Calu3 (cell line): ENCODE data around the gene UROD. TPM values are rescaled to one million over a fixed set of nuclear protein-coding genes. Genes with fewer than 3 reads are reported as not detected.

ENCODE experiments used
- BruUV-seq: library from RNA; stranded (reverse); fragments of 400-500 nt; replicated peaks from 2 replicates; lab custom pipeline; 2021; lab: Mats Ljungman, UMichigan
- CTCF ChIA-PET: fragments of 300-600 bp; sonication (Branson Sonifier 250); formaldehyde crosslinking; loops from one replicate; lab custom pipeline; 2022; ENCODE audit warnings: antibody characterized with exemption; lab: Charles Lee
- DNase-seq: peaks from one replicate; pipeline ENCODE4 v3.0.0; 2022
- H3K27ac Mint-ChIP-seq: one replicate; pipeline ENCODE4 v1.8.0; 2022; ENCODE audit warnings: mixed read lengths; ENCODE audit not compliant: unreplicated experiment
- H3K27me3 Mint-ChIP-seq: one replicate; pipeline ENCODE4 v1.8.0; 2022; ENCODE audit warnings: mixed read lengths; ENCODE audit not compliant: unreplicated experiment
- H3K36me3 Mint-ChIP-seq: one replicate; pipeline ENCODE4 v1.8.0; 2022; ENCODE audit warnings: mild to moderate bottlenecking, moderate library complexity, mixed read lengths; ENCODE audit not compliant: insufficient read depth, unreplicated experiment
- H3K4me1 Mint-ChIP-seq: one replicate; pipeline ENCODE4 v1.8.0; 2022; ENCODE audit warnings: mild to moderate bottlenecking, low read depth, mixed read lengths; ENCODE audit not compliant: unreplicated experiment
- H3K4me3 Mint-ChIP-seq: one replicate; pipeline ENCODE4 v1.8.0; 2022; ENCODE audit warnings: mild to moderate bottlenecking, low read depth, moderate library complexity, mixed read lengths; ENCODE audit not compliant: unreplicated experiment
- H3K9me3 Mint-ChIP-seq: one replicate; pipeline ENCODE4 v1.8.0; 2022; ENCODE audit warnings: low read depth, mixed read lengths; ENCODE audit not compliant: unreplicated experiment
- intact Hi-C: fragments of 100-400 bp; cut with micrococcal nuclease; formaldehyde crosslinking; loops from one replicate; pipeline ENCODE4 v1.10.0; 2022; ENCODE audit not compliant: unreplicated experiment
- total RNA-seq: library from RNA; stranded (reverse); gene quantifications from 2 replicates; pipeline ENCODE4 v1.2.3, GENCODE V29; 2022
- TF ChIP-seq, protein P1 (sequence below): fragments of 200-600 bp; IDR thresholded peaks from one replicate; pipeline ENCODE4 v1.8.0; 2022; ENCODE audit warnings: antibody characterized with exemption; ENCODE audit not compliant: unreplicated experiment

The UROD gene
- total RNA-seq, 1 experiment from 2014 or later = 50.3 TPM

DNA sequence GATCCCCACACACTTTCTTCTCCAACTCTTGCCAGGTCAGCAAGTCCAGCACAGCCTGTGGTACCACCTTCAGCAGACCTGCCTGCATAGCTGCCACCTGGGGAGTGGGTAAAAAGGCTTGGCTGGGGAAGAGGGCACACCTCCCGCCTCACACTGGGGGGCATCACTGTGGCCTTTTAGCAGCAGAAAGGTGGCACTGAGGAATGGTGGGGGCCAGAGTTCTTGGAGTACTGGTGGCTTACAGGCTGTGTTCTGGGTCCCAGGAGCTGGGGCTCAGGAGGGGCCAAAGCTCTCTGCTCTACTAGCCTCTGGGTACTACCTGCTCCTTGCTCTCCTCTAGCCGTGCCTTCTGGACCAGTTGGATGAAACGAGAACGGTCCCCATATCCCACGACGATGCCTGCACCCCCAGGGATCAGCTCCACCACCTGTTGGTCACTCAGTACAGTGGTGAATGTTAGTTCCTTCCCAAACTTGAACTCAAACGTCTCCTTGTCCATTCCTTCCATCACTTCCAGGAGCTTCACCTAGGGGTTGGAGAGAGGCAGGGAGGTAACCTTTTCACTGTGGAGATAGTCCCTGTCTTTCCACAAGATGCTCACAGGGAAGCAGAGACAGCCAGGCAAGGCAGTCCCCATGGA lies 7.7 kb upstream of the UROD start:
- Mint-ChIP-seq H3K27me3 (no peaks in the 10 kb centered on the region), H3K27ac (no peak overlapping the region), H3K36me3 (peaks cover 6% of the 10 kb centered on the region), H3K9me3 (no peaks in the 10 kb centered on the region), H3K4me1 (no peaks in the 10 kb centered on the region), H3K4me3 (no peak overlapping the region)
- BruUV-seq = no TSS peak
- TF ChIP-seq, protein P1, sequence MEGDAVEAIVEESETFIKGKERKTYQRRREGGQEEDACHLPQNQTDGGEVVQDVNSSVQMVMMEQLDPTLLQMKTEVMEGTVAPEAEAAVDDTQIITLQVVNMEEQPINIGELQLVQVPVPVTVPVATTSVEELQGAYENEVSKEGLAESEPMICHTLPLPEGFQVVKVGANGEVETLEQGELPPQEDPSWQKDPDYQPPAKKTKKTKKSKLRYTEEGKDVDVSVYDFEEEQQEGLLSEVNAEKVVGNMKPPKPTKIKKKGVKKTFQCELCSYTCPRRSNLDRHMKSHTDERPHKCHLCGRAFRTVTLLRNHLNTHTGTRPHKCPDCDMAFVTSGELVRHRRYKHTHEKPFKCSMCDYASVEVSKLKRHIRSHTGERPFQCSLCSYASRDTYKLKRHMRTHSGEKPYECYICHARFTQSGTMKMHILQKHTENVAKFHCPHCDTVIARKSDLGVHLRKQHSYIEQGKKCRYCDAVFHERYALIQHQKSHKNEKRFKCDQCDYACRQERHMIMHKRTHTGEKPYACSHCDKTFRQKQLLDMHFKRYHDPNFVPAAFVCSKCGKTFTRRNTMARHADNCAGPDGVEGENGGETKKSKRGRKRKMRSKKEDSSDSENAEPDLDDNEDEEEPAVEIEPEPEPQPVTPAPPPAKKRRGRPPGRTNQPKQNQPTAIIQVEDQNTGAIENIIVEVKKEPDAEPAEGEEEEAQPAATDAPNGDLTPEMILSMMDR = no peak
- CTCF ChIA-PET = no interaction called here
- intact Hi-C loops = no loop called here
- DNase-seq = no peak

DNA sequence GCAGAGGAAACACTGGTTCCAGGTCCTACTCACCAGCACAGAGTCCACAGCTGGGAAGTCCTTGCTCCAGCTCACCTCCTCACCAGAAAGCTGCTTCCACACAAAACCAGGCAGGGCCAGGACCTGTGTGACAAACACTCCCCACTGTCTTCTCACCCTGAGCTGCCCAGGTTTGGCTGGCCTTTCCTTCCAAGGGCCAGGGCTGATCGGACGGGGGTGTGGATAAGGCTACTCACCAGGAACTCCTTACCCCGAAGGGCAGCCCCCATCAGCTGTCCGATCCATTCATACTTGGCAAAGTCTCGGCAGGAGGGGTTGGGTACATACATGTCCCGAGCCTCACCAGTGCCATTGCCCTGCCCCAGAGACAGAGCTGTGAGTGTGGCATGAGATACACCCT lies 6.3 kb upstream of the UROD start:
- CTCF ChIA-PET = no interaction called here
- peaks cover 9% of the 10 kb centered on the region for H3K4me1 Mint-ChIP-seq
- H3K27me3 Mint-ChIP-seq = no peaks in the 10 kb centered on the region
- no peak for DNase-seq
- TF ChIP-seq, protein P1 = no peak
- peaks cover 14% of the 10 kb centered on the region for H3K36me3 Mint-ChIP-seq
- H3K4me3 Mint-ChIP-seq = no peak overlapping the region
- BruUV-seq = no TSS peak
- intact Hi-C loops = no loop called here
- no peak overlapping the region for H3K27ac Mint-ChIP-seq
- no peaks in the 10 kb centered on the region for H3K9me3 Mint-ChIP-seq

- Mint-ChIP-seq H3K4me3 (no peak overlapping the region), H3K36me3 (peaks cover 24% of the 10 kb centered on the region), H3K27me3 (no peaks in the 10 kb centered on the region), H3K4me1 (peaks cover 18% of the 10 kb centered on the region), H3K9me3 (no peaks in the 10 kb centered on the region), H3K27ac (no peak overlapping the region)
- TF ChIP-seq, protein P1 = no peak
- intact Hi-C loops = no loop called here
- BruUV-seq = no TSS peak
- no peak for DNase-seq
- CTCF ChIA-PET = no interaction called here
These were observed 4.7 kb upstream of the UROD start for GRCh38 chr1:45007311-45007710.

DNA sequence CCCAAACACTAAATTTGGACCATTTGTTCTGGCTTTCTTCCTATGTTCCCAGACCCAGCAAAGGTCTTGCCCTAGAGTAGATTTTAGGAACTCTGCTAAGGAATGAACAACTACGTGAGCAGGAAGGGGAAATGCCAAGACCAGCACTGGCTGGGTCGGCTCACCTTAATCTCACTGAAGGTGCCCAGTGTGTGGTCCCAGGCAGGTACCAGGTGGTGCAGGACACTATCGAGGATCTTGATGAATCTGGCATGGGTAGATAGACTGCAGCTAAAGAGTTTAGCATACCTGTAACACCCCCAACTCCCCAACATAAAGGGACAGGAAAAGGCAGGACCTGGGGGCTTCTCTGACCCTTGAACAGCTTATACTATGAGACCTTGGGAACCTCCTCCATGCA lies 4.0 kb upstream of the UROD start:
- H3K36me3 Mint-ChIP-seq = peaks cover 28% of the 10 kb centered on the region
- no TSS peak for BruUV-seq

More for the DNA sequence above, 4.0 kb upstream of the UROD start:
- TF ChIP-seq, protein P1 = no peak
- no peaks in the 10 kb centered on the region for H3K9me3 Mint-ChIP-seq
- H3K27ac Mint-ChIP-seq = no peak overlapping the region
- H3K4me3 Mint-ChIP-seq = no peak overlapping the region
- no peak for DNase-seq
- intact Hi-C loops = no loop called here
- CTCF ChIA-PET = no interaction called here
- H3K4me1 Mint-ChIP-seq = peaks cover 18% of the 10 kb centered on the region
- H3K27me3 Mint-ChIP-seq = no peaks in the 10 kb centered on the region
